ENCODE data around the gene ZNF728. TPM values are rescaled to one million over a fixed set of nuclear protein-coding genes. Genes with fewer than 3 reads are reported as not detected.

The ZNF728 gene
- total RNA-seq (2021; fragmentation: NEBNext Ultra II Directional; extraction: Animal tissue kit (Norgen Biotek cat#: 25700)), result not detected
- long read RNA-seq, result 0 reads

- no peaks in the 10 kb centered on the region for H3K27me3 Mint-ChIP-seq (ENCODE audit: insufficient read depth)
- H3K27ac Mint-ChIP-seq, result no peak within 1 kb of the TSS
- peaks cover 62% of the 10 kb centered on the region for H3K9me3 Mint-ChIP-seq
- H3K4me1 Mint-ChIP-seq (ENCODE audit: low read depth), result no peaks in the 10 kb centered on the region
- TF ChIP-seq CTCF (IDR thresholded peaks at IDR 0.05), result no peak
- DNase-seq, result no peak
- no peak within 1 kb of the TSS for H3K4me3 Mint-ChIP-seq
- no peaks in the 10 kb centered on the region; the same call in 1 of the 2 replicates for H3K36me3 Mint-ChIP-seq (ENCODE audit: low read depth)
Measured at GRCh38 chr19:23002690-23003422, at the start of gene ZNF728. Gene ZNF728, minus strand, starts transcription at chr19:23003176. Its CDS starts 146 bp downstream, at chr19:23003030.

- Mint-ChIP-seq H3K4me3 (no peak overlapping the region), H3K27ac (no peak overlapping the region), H3K36me3 (ENCODE audit: low read depth) (no peaks in the 10 kb centered on the region; the same call in 1 of the 2 replicates), H3K9me3 (peaks cover 68% of the 10 kb centered on the region), H3K27me3 (ENCODE audit: insufficient read depth) (peaks cover 2% of the 10 kb centered on the region; the same call in 1 of the 2 replicates), H3K4me1 (ENCODE audit: low read depth) (no peaks in the 10 kb centered on the region)
- no peak for DNase-seq
- TF ChIP-seq CTCF (IDR thresholded peaks at IDR 0.05), result no peak
Measured at GRCh38 chr19:23052349-23052748, 49.4 kb upstream of the ZNF728 start.

GRCh38 chr19:23049256-23049655 lies 46.3 kb upstream of the ZNF728 start:
- 0 out of 2 replicates have a peak, but pooled peaks cover 2% of the 10 kb centered on the region for H3K27me3 Mint-ChIP-seq (ENCODE audit: insufficient read depth)
- H3K9me3 Mint-ChIP-seq, result peaks cover 71% of the 10 kb centered on the region
- peaks cover 6% of the 10 kb centered on the region for H3K36me3 Mint-ChIP-seq (ENCODE audit: low read depth)
- DNase-seq, result no peak
- no peak overlapping the region for H3K4me3 Mint-ChIP-seq
- no peak overlapping the region for H3K27ac Mint-ChIP-seq
- TF ChIP-seq CTCF (IDR thresholded peaks at IDR 0.05), result no peak
- no peaks in the 10 kb centered on the region for H3K4me1 Mint-ChIP-seq (ENCODE audit: low read depth)

- no peak overlapping the region for H3K27ac Mint-ChIP-seq
- H3K4me3 Mint-ChIP-seq, result no peak overlapping the region
- peaks cover 11% of the 10 kb centered on the region for H3K36me3 Mint-ChIP-seq (ENCODE audit: low read depth)
- DNase-seq, result no peak
- no peak for TF ChIP-seq CTCF (IDR thresholded peaks at IDR 0.05)
- no peaks in the 10 kb centered on the region for H3K4me1 Mint-ChIP-seq (ENCODE audit: low read depth)
- H3K9me3 Mint-ChIP-seq, result peaks cover 82% of the 10 kb centered on the region
- H3K27me3 Mint-ChIP-seq (ENCODE audit: insufficient read depth), result 0 out of 2 replicates have a peak, but pooled peaks cover under 1% of the 10 kb centered on the region
Measured at GRCh38 chr19:23046743-23047142, 43.8 kb upstream of the ZNF728 start.

GRCh38 chr19:23033721-23034120 lies 30.7 kb upstream of the ZNF728 start:
- H3K9me3 Mint-ChIP-seq, result peaks cover 30% of the 10 kb centered on the region
- peaks cover 11% of the 10 kb centered on the region; the same call in 1 of the 2 replicates for H3K36me3 Mint-ChIP-seq (ENCODE audit: low read depth)
- no peak overlapping the region for H3K4me3 Mint-ChIP-seq

More at GRCh38 chr19:23033721-23034120, 30.7 kb upstream of the ZNF728 start:
- no peak for DNase-seq
- TF ChIP-seq CTCF (IDR thresholded peaks at IDR 0.05), result no peak
- H3K27me3 Mint-ChIP-seq (ENCODE audit: insufficient read depth), result peaks cover 2% of the 10 kb centered on the region
- H3K27ac Mint-ChIP-seq, result no peak overlapping the region
- no peaks in the 10 kb centered on the region for H3K4me1 Mint-ChIP-seq (ENCODE audit: low read depth)

All from HFFc6 (cell line).